ENCODE data around the gene TNIP2. TPM values are rescaled to one million over a fixed set of nuclear protein-coding genes. Genes with fewer than 3 reads are reported as not detected.
"Not testable (repeated sequence)": the region's sequence is repeated elsewhere in the genome, so short reads cannot be mapped to it uniquely, and the experiment has no call there.

Gene TNIP2
- total and polyA plus RNA-seq, 2 experiments from 2014 or later, result 42.7 to 50.8 TPM

GRCh38 chr4:2767046-2767704, 11.0 kb upstream of the TNIP2 start:
- Histone ChIP-seq H3K9me2 (replicated peaks; ENCODE audit: insufficient read depth) (no peaks in the 10 kb centered on the region), H3K27me3 (no peaks in the 10 kb centered on the region), H3K4me3 (no peak overlapping the region)

GRCh38 chr4:2765832-2766526, 9.8 kb upstream of the TNIP2 start:
- no peak for DNase-seq (ENCODE audit: low spot score)
- Histone ChIP-seq H3K4me3 (no peak overlapping the region), H3K27ac (no peak overlapping the region), H2AFZ (no peak overlapping the region), H3K79me2 (no peaks in the 10 kb centered on the region), H3K4me2 (no peak overlapping the region), H4K20me1 (ENCODE audit: insufficient read depth, poor library complexity, severe bottlenecking) (no peaks in the 10 kb centered on the region), H3K4me1 (ENCODE audit: insufficient read depth) (peaks cover 13% of the 10 kb centered on the region), H3K9me2 (replicated peaks; ENCODE audit: insufficient read depth) (no peaks in the 10 kb centered on the region), H3K27me3 (no peaks in the 10 kb centered on the region), H3K36me3 (replicated peaks; ENCODE audit: insufficient read depth, low read depth) (no peaks in the 10 kb centered on the region), H3K9me3 (ENCODE audit: low read depth) (no peaks in the 10 kb centered on the region)
- WGBS (ENCODE audit: low lambda C conversion rate, missing lambda C conversion rate), result 91% methylated on average over 11 of the region's 12 CpGs
- TF ChIP-seq CTCF (IDR thresholded peaks at IDR 0.05; ENCODE audit: poor library complexity) (no peak), EZH2phosphoT487 (IDR thresholded peaks at IDR 0.05; ENCODE audit: low read depth, severe bottlenecking, unreplicated experiment) (no peak), EZH2 (IDR thresholded peaks at IDR 0.05; ENCODE audit: borderline replicate concordance) (no peak)

More at GRCh38 chr4:2767046-2767704, 11.0 kb upstream of the TNIP2 start:
- Histone ChIP-seq H3K9me3 (ENCODE audit: low read depth) (no peaks in the 10 kb centered on the region), H3K27ac (no peak overlapping the region), H2AFZ (no peak overlapping the region), H3K4me1 (ENCODE audit: insufficient read depth) (peaks cover 4% of the 10 kb centered on the region), H3K4me2 (no peak overlapping the region), H3K36me3 (replicated peaks; ENCODE audit: insufficient read depth, low read depth) (no peaks in the 10 kb centered on the region), H3K79me2 (no peaks in the 10 kb centered on the region), H4K20me1 (ENCODE audit: insufficient read depth, poor library complexity, severe bottlenecking) (no peaks in the 10 kb centered on the region)
- DNase-seq (ENCODE audit: low spot score), result no peak
- TF ChIP-seq EZH2phosphoT487 (IDR thresholded peaks at IDR 0.05; ENCODE audit: low read depth, severe bottlenecking, unreplicated experiment) (no peak), CTCF (IDR thresholded peaks at IDR 0.05; ENCODE audit: poor library complexity) (no peak), EZH2 (IDR thresholded peaks at IDR 0.05; ENCODE audit: borderline replicate concordance) (no peak)
- WGBS (ENCODE audit: low lambda C conversion rate, missing lambda C conversion rate), result 90% methylated on average over 5 of the region's 5 CpGs

GRCh38 chr4:2763511-2763967, 7.4 kb upstream of the TNIP2 start:
- Histone ChIP-seq H3K4me2 (peak overlapping the region; percentile 85), H3K27ac (no peak overlapping the region), H3K79me2 (no peaks in the 10 kb centered on the region), H3K9me3 (ENCODE audit: low read depth) (no peaks in the 10 kb centered on the region), H3K4me1 (ENCODE audit: insufficient read depth) (peaks cover 21% of the 10 kb centered on the region), H3K36me3 (replicated peaks; ENCODE audit: insufficient read depth, low read depth) (no peaks in the 10 kb centered on the region), H2AFZ (peak overlapping the region; percentile 41), H3K4me3 (no peak overlapping the region), H3K27me3 (no peaks in the 10 kb centered on the region), H4K20me1 (ENCODE audit: insufficient read depth, poor library complexity, severe bottlenecking) (no peaks in the 10 kb centered on the region), H3K9me2 (replicated peaks; ENCODE audit: insufficient read depth) (no peaks in the 10 kb centered on the region)
- DNase-seq (ENCODE audit: low spot score), result no peak
- 87% methylated on average over 23 of the region's 23 CpGs for WGBS (ENCODE audit: low lambda C conversion rate, missing lambda C conversion rate)
- TF ChIP-seq CTCF (IDR thresholded peaks at IDR 0.05; ENCODE audit: poor library complexity) (no peak), EZH2phosphoT487 (IDR thresholded peaks at IDR 0.05; ENCODE audit: low read depth, severe bottlenecking, unreplicated experiment) (no peak), EZH2 (IDR thresholded peaks at IDR 0.05; ENCODE audit: borderline replicate concordance) (no peak)

GRCh38 chr4:2762486-2763370, 6.6 kb upstream of the TNIP2 start:
- not testable (repeated sequence) for H3K79me2 ChIP-seq; H3K9me3 ChIP-seq (ENCODE audit: low read depth); H3K9me2 ChIP-seq (replicated peaks; ENCODE audit: insufficient read depth); H3K27me3 ChIP-seq; H3K4me3 ChIP-seq; DNase-seq (ENCODE audit: low spot score); H2AFZ ChIP-seq; H3K36me3 ChIP-seq (replicated peaks; ENCODE audit: insufficient read depth, low read depth); H4K20me1 ChIP-seq (ENCODE audit: insufficient read depth, poor library complexity, severe bottlenecking)
- Histone ChIP-seq H3K4me1 (ENCODE audit: insufficient read depth) (peaks cover 21% of the 10 kb centered on the region), H3K27ac (peak overlapping the region; percentile 98), H3K4me2 (peak overlapping the region; percentile 61)
- 94% methylated on average over 34 of the region's 42 CpGs for WGBS (ENCODE audit: low lambda C conversion rate, missing lambda C conversion rate)

All from hepatocyte (in vitro differentiated cells).